GM10847 (cell line): Measurements from ENCODE around the gene TLX1.

Source experiments
- POLR2A ChIP-seq: IDR thresholded peaks from 2 replicates; pipeline ENCODE4 v1.6.1; 2011; ENCODE audit not compliant: insufficient read length; ENCODE audit errors: extremely low read depth

Gene TLX1

DNA sequence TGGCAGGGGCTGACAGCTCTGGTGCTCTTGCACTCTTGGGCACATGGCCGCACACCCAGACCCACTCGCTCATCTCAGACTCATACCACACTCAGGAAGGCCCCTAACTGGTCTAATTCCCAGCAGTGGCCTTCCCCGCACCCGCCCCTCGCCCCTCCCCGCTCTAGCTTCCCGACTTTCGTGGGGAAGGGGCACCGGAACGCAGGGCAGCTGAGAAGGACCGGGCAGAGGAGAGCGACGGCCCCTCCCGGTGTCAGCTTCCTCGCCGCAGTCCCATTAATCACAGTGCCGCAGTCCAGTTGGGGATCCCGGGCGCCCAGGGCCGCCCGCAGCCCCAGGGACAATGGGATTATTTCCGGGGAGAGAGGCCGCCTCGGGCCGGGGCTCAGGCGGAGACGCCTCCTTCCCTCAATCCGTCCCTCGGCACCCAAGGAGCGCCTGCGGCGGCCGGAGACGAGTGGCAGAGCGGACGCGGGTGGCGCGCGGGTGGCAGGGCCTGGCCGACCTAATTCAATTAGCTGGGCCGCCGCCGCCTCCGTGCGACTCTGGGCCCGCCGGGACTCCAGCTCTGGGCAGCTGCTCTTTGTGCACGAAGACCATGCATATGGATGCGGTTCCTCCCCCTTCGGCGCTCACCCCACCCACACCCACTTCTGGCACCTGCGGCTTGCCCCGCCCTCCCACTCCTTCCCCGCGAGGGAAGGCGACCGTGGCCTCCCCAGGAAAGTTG lies 7.8 kb upstream of the TLX1 start:
- TF ChIP-seq POLR2A = no peak

DNA sequence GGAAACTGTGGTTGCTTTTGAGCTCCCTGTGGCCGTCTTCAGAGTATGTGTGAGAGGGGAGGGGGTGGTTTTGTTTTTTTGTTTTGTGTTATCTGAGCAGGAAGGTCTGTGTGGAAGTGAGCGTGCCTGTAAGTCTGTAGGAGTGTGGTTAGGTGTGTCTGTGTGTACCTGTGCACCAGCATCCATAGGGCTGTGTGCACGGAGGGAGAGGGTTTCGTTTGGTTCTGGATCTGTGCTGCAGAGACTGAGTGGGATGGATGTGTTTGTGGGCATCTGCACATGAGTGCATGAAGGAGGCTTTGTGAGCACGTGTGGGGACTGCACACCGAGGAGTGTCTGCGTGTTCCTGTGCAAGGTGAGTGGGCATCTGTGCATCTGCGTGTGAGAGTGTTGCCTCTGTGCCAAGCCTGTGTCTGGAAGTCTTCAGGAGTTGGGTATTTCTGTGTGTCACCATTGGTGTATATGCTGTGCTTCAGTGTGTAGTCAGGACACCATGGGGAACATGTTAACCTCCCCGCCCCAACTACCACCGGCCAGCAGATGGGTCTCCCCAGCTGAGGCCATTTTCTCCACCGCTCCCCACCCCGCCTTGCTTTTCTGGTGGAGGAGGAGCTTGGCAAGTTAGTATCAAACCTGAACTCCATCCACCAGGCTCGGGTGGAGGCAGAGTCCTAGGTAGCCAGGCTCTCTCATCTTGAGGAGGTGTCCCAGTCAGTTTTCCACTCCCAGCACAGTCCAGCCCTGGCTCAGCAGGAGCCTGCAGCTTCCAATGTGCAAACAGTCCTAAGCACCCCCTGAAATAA lies 7.1 kb upstream of the TLX1 start:
- no peak for TF ChIP-seq POLR2A

DNA sequence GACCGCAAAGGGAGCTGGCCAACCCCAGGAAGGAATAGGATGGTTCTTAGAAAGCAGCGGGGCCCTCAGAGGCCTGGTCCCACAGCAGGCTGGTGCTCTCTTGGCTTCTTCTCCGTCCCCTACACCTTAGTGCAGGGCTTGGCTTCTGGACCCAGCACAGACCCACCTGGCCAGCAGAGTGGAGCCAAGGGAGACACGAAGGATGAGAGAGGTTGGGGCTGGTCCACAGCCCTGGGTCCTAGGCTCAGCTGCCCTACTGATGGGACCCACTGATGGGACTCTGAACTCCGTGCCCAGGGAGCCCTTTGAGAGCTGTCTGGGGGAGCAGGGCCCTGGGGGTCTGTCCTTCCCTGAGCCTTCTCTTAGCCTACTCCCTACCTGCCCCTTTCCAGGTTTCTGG lies 6.2 kb upstream of the TLX1 start:
- no peak for TF ChIP-seq POLR2A

DNA sequence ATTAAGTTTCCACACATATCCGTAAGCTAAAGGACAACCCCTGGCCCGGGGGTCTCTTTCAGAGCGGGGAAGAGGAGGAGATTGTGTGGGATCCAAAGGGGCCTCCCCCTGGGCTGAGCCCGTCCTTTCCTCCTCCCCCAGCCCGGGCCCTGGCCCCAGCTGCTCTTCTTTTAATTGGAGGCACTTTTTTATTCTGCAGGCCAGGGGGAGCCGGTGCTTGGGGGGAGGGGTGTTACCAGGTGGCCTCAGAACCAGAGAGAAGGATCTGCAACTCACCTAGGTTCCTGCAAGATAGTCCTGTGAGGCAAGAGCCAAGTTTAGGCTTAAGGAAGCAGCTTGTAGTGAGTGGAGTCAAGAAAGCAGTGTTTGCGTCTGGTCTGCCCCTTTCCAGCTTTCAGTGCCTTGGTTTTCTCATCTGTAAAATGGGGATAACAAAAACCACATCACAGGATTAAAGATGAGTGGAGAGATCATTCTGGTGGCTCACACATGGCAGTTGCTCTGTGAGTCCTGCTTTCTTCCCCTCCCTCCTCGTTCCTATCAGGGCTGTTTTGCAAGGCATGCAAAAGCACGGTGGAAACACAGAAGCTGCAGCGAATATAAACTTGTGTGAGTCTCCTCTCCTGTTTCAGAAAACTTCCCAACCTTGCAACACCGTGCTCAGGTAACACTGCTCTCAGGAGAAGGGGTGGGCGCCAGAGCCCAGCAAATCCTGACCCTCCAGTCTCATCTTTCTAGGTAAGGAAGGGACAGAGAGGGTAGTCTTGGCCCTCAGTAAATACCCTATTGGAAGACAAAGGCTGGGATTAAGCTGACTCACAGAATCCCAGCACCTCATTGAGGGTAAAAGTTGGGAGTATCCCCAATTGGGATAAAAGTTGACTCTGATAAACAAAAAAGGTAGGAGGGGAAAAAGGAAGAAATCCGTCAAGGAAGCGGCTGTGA lies 4.1 kb upstream of the TLX1 start:
- TF ChIP-seq POLR2A = no peak

DNA sequence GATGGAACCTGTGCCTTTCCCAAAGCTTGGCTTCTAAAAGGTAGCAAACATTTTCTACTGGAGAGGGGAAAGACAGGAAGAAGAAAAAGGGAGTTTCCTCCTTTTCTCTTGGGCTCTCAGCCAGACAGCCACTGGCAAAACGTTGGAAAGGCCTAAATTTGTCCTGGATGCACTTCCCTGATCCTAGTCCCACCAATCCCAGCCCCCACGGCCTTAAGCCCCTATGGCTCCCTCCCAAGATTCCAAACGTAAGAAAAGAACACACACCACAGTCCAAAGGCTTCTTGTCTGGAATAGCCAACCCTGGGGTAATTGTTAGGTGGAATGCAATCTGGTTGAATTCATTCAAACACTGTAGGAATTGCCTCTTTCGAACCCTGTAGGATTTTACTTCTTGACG lies 959 bp upstream of the TLX1 start:
- no peak for TF ChIP-seq POLR2A

DNA sequence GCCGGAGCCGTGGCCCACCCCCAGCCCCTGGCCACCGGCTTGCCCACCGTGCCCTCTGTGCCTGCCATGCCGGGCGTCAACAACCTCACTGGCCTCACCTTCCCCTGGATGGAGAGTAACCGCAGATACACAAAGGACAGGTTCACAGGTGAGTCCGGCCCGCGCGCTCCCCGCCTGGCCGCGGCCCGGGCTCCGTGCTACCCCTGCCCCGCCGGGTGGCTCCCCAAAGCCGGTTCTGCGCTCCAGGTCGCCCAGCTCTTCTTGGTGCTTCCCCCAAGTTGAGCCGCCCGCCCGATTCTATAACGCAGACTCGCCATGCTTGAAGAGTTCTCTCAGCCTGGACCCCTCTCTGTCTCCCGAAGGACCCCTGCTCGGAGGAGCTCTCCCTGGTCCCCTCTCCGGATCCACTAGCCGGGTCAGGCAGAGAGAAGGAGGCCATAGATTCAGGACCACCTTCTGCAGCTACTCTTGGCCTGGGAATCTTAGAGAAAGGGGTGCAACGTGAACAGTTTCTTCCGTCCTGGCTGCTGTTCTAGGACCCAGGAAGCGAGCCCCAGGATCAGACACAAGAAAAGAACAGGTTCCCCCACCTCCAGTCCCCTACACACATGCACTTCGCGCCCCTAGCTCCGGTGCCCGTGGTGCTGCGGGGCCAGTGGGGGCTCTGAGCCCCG lies 999 bp downstream of the TLX1 start:
- no peak for TF ChIP-seq POLR2A

DNA sequence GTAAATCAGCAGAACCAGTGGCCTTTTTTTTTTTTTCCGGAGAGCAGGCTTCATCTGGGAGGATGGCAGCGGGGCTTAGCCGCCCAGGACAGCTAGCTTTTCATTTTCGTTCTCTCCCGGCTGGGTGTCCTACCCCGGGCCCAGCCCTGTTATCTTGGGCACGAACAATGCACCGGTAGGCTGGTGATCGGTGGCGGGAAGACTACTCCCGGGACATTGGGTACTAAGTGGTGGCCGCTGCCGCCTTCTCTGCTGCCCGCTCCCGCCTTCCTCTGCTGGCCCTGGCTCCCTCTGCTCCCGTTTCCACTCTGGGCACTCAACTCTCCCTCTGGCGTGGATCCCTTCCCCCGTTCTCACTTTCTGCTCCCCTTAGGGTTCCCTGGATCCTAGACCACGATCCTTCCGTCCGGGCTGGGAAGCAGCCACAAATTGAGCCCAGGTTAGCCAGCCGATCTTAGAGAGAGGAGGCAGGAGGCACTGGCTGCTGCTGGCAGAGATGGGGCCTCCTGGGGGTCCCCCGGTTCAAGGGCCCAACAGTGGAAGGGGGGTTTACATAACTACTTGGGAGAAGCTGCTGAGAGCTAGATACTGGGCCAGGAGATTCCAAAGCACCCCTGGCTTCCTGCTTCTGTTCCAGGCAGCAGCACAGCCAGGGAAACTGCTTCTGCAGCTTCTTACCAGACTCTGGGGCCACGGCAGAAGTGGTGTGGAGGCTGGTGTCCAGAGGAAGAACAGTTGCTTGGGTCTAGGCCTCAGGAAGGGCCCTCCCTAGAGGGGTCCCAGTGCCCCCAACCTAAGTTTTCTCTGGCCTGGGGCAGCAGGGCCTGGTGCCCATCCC lies 1.8 kb downstream of the TLX1 start:
- no peak for TF ChIP-seq POLR2A

DNA sequence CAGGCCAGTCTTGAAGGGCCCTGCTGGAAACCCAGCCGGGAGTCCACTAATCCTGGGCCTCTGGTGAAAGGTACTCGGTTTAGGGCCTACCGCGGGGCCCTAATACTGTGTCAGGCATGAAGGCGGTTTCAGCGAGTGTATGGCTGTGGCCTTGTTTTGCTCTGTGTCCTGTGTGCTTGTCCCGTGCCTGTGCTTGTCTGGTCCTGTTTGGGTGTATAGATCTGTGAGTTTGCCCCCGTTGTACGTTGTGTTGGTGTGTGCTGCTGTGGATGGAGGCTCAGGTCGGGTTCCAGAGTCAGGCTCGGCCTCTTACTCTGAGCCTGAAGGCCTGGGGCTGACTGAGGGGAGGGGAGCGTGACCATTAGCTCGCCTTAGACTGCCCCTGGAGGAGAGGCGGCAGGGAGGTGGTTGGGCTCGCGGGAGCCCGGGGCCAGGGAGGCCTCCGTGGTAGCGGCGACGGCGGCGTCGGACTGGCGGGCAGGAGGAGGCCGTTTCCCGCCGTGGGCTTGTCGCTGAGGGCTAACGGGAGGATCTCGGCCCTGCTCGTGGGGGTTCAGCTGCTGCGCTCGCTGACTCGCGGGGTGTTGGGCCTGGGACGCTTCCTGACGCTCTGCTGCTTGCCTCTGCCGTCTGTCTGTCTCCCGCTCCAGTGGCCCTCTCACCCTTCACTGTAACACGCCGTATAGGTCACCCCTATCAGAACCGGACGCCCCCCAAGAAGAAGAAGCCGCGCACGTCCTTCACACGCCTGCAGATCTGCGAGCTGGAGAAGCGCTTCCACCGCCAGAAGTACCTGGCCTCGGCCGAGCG lies 2.6 kb downstream of the TLX1 start:
- no peak for TF ChIP-seq POLR2A

DNA sequence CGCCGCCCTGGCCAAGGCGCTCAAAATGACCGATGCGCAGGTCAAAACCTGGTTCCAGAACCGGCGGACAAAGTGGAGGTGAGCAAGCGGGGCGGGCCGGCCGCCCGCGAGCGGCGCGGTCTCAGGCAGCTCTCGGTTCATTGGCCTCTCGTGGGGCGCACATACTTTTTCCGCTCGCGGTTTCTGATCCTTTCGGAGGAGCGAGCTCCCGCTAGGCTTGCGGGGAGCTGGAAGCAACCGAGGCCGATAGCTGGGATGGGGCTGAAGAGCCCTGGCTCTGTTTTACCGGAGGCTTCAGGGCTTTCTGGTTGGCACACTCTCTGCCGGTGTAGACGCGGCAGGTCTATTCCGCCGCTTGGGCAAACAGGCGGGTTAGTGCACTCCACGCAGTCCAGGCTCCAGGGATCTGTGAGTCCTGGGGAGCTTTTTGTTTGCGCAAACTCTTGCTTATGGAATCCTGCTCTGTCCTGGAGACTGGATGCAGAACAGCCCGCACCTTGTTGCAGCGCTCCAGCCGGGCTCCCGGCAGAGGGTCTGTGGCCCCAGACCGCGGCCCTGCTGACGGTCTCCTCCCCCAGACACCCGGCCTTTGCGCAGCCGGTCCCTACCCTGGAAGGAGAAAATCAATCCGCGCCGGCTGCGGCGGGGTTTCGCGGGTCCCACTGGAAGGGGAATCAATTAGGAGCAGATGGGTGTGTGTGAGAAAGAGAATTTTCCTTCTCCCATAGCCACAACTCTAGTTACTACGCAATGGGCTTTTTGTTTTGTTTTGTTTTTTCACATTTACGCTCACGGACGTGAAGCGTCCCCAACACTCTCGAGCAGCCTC lies 3.4 kb downstream of the TLX1 start:
- no peak for TF ChIP-seq POLR2A

DNA sequence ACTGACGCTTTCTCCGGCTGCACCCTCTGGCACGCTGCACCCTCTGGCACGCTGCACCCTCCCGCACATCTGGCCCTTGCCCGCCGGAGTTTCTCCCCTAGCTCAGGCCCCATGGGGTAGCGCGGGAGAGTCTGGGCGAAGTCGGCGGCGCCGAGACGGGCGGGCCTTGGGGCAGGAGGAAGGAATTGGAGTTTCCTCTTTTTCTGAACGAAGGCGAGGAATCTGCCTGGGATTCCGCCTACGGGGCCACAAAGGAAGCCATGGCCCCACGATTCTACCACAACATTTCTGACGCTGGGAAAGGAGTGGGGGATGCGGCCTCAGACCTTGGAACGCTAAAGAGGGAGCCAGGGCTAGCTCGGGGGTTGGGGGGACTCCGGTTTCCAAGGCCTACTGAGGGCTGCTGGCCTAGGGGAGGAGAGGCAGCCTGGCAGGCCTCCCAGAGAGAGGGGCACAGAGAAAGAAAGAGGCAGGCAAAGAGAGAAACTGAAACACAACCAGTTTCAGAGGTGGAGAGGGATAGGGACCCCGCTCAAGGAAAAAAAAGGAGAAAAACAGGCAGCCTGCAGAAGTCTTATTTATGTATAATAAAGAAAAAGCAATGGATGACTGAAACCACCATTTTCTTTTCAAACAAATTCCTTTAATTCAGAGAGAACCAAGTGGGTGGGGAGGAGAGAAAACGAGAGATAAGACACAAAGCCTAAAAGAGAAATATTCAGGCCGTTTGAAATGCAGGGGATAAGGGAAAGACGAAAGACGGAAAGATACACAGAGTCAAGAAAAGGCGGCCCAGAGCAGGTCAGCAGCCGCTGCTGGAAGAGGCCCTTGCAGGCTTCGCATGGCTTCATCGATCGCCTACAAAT lies 4.3 kb downstream of the TLX1 start:
- TF ChIP-seq POLR2A = no peak

DNA sequence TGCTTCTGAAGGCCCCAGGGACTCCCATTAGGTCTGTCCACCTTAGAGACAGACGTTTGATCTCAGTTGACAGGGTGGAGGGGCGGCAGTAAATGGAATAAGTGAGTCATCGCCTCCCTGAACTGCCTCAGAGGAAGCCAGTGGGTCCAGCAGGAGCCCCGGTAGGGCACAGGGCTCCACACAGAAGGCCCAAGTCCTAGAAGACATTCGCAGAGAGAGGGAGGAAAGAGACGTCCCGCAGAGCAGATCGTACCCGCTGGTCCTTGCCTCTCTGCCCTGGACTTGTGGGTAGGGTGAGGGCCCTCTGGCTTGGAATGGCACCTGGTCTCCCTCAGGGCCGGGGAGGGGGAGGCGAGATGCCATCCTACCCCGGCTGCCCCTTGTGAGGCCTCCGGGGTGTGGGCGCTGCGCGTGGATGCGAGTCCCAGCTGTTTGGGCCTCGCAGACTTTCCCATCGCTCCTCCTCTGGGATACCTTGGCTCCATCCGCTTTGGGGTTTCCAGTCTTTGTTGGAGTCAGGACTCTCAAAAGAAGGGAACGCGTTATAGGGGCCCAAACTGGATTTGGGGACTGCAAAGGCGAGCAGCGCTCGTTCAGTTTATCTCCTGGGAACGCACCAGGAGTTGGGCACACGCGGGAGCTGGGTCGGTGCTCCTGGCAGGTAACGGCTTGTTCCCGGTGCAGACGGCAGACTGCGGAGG lies 5.1 kb downstream of the TLX1 start:
- no peak for TF ChIP-seq POLR2A

DNA sequence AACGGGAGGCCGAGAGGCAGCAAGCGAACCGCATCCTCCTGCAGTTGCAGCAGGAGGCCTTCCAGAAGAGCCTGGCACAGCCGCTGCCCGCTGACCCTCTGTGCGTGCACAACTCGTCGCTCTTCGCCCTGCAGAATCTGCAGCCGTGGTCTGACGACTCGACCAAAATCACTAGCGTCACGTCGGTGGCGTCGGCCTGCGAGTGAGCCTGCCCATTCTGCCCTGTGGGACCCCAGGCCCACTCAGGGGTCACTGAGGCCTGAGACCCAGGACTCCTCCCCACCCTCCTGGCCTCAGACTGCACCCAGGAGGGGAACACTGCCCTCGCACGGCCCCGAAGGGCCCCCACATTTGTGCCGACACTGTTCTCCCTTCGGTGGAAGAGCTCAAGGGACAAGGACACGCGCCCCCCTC lies 5.6 kb downstream of the TLX1 start:
- TF ChIP-seq POLR2A = no peak
